Measurements from ENCODE around the gene LRIT1. TPM values are rescaled to one million over a fixed set of nuclear protein-coding genes. Genes with fewer than 3 reads are reported as not detected.

The LRIT1 gene
- total RNA-seq, 3 donors from 2014 or later: not detected

DNA sequence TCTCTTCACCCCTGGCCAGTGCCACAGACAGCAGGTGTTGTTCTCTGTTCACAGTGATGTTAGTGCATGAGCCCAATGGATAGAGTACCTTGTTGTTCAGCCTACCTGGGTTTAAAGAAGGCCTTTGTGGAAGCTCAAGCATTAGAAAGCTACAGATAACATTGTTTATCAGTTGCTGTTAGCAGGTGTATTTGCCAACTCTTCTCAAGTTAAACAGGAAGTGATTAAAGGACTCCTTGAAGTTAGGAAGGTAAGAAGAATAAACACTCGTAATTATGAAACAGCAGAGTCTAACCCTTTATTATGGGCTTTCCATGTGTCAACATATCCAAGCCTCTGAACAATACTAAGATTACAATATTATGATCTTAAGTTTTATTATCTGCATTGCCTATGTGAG lies 29.4 kb upstream of the LRIT1 start:
- TF ChIP-seq, protein P1, sequence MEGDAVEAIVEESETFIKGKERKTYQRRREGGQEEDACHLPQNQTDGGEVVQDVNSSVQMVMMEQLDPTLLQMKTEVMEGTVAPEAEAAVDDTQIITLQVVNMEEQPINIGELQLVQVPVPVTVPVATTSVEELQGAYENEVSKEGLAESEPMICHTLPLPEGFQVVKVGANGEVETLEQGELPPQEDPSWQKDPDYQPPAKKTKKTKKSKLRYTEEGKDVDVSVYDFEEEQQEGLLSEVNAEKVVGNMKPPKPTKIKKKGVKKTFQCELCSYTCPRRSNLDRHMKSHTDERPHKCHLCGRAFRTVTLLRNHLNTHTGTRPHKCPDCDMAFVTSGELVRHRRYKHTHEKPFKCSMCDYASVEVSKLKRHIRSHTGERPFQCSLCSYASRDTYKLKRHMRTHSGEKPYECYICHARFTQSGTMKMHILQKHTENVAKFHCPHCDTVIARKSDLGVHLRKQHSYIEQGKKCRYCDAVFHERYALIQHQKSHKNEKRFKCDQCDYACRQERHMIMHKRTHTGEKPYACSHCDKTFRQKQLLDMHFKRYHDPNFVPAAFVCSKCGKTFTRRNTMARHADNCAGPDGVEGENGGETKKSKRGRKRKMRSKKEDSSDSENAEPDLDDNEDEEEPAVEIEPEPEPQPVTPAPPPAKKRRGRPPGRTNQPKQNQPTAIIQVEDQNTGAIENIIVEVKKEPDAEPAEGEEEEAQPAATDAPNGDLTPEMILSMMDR (IDR thresholded peaks at IDR 0.05): no peak
- ATAC-seq (peak; percentile 77), DNase-seq (no peak)
- intact Hi-C loops (cut with DNase I, micrococcal nuclease): no loop called here
- Histone ChIP-seq H3K36me3 (ENCODE audit: low read depth) (no peaks in the 10 kb centered on the region), H3K4me1 (ENCODE audit: low read depth) (peaks cover 6% of the 10 kb centered on the region), H3K9me3 (no peaks in the 10 kb centered on the region), H3K4me3 (no peak overlapping the region)

DNA sequence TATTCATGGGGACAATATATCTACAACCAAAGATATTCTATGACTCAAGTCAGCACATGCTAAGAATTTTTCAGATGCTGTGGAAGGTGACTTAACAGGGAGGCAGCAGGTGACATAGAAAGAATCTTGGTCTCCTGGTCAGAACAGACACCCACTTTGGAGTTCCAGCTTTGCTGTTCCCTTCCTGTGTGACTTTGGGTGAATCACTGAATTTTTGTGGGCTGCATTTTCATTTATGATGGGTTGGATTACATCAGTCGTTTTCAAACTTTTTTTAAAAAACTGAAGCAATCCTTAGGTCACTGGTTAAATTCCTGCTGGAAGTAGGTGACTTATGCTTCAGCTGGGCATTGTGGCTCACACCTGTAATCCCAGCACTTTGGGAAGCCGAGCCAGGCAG lies 28.4 kb upstream of the LRIT1 start:
- H3K4me1 ChIP-seq (ENCODE audit: low read depth): peaks cover 6% of the 10 kb centered on the region
- H3K9me3 ChIP-seq: no peaks in the 10 kb centered on the region
- no peak for DNase-seq
- intact Hi-C loops (cut with DNase I, micrococcal nuclease): loop anchor here (5.0 to 10.0 kb wide), 2 partner anchors 105 to 268 kb away; no protein-coding TSS in a partner anchor
- TF ChIP-seq, protein P1 (IDR thresholded peaks at IDR 0.05): no peak
- no peak for ATAC-seq
- H3K4me3 ChIP-seq: no peak overlapping the region
- no peaks in the 10 kb centered on the region for H3K36me3 ChIP-seq (ENCODE audit: low read depth)

DNA sequence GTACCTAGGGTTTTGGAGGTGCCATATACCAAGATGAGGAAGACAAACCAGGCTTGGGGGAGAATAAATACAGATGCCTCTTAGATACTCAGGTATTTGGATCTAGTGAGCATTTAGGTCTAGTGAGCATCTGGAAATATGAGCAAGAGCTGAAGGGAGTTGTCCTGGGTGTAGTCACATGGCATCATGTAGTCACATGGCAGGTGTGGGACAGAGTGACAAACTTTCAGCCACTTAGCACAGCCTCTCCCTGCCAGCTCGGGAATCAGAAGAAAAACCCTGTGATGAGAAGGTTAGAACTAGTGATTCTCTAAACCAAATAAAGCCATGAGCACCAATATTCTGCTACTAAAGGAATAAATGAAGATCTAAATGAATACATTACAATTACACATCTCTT lies 27.8 kb upstream of the LRIT1 start:
- no peaks in the 10 kb centered on the region for H3K9me3 ChIP-seq
- ATAC-seq (peak; percentile 32), DNase-seq (no peak)
- intact Hi-C loops (cut with DNase I, micrococcal nuclease): loop anchor here (5.0 to 10.0 kb wide), 2 partner anchors 106 to 268 kb away; no protein-coding TSS in a partner anchor
- TF ChIP-seq, protein P1 (IDR thresholded peaks at IDR 0.05): no peak
- no peak overlapping the region for H3K4me3 ChIP-seq
- H3K4me1 ChIP-seq (ENCODE audit: low read depth): peaks cover 6% of the 10 kb centered on the region
- H3K36me3 ChIP-seq (ENCODE audit: low read depth): no peaks in the 10 kb centered on the region

DNA sequence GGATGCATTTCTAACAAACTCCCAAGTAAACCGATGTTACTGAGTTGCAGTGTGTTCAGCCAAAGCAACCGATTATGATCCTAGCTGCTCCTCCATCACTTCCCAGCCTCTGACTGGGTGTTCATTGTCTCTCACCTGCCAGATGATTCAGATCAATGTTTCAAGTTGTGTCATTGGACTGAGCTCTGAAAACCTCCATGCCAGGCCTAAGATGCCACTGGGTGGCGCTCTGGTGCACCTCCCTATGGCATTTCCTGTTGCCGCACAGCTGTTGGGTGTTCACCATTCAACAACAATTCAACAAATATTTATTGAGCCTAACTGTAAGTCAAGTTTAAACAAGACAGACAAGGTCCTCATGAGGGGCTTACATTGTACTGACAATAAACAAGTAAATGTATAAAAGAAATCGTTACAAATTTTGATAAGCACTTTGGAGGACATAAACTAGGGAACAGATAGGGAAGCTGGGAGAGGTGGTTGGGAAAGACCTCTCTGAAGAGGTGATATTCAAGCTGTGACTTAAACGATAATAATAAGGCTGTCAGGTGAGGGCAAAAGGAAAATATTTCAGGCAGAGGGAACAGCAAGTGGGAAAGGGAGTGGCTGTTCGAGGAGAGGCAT lies 26.3 kb upstream of the LRIT1 start:
- H3K4me3 ChIP-seq: no peak overlapping the region
- DNase-seq: peak; percentile 67 to 89 (median 81)
- H3K4me1 ChIP-seq (ENCODE audit: low read depth): peaks cover 6% of the 10 kb centered on the region
- TF ChIP-seq, protein P1 (IDR thresholded peaks at IDR 0.05): peak; percentile 31
- peak; percentile 80 for ATAC-seq
- intact Hi-C loops (cut with DNase I, micrococcal nuclease): loop anchor here (5.0 to 10.0 kb wide), 2 partner anchors 107 to 270 kb away; no protein-coding TSS in a partner anchor
- no peaks in the 10 kb centered on the region for H3K9me3 ChIP-seq
- no peaks in the 10 kb centered on the region for H3K36me3 ChIP-seq (ENCODE audit: low read depth)

DNA sequence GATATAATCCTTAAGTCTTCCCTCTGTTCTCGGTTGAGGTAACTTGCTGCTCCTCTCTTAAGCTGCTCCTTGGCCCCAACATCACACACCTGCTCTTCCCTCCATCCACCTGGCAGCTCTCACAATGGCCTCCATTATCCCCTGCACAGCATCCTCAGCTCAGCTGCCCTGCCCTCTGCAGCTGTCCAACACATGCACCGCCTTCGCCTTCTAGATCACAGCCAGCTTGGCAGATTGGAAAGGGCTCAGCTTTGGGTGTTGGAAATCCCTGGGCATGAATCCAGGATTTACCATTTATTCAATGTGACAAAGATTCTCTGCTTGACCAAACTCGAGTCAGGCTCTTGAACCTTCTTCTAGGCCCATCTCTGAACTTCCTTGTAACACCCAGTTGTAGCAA lies 24.1 kb upstream of the LRIT1 start:
- Histone ChIP-seq H3K4me1 (ENCODE audit: low read depth) (no peaks in the 10 kb centered on the region), H3K4me3 (no peak overlapping the region), H3K36me3 (ENCODE audit: low read depth) (no peaks in the 10 kb centered on the region), H3K9me3 (no peaks in the 10 kb centered on the region)
- no peak for DNase-seq
- ATAC-seq: peak; percentile 32
- intact Hi-C loops (cut with DNase I, micrococcal nuclease): loop anchor here (5.0 to 10.0 kb wide), 2 partner anchors 109 to 272 kb away; no protein-coding TSS in a partner anchor
- TF ChIP-seq, protein P1 (IDR thresholded peaks at IDR 0.05): no peak
